HG03469 (cell line): ENCODE data around the gene CDC25A.
"Not testable (repeated sequence)": the region's sequence is repeated elsewhere in the genome, so short reads cannot be mapped to it uniquely, and the experiment has no call there.

Experiments
- ATAC-seq: cut with Tn5 transposase; IDR thresholded peaks from one replicate; pipeline ENCODE4 v1.9.1; 2021; ENCODE audit warnings: mild to moderate bottlenecking, moderate library complexity, moderate number of reproducible peaks; ENCODE audit not compliant: unreplicated experiment

CDC25A gene

GRCh38 chr3:48188266-48189201 is at the start of gene CDC25A:
Gene CDC25A (minus strand): TSS chr3:48188417. CDS start chr3:48187947, 470 bp downstream.
- peak; percentile 84 for ATAC-seq

GRCh38 chr3:48236531-48236930 is 48.3 kb upstream of the CDC25A start:
- ATAC-seq, result no peak

GRCh38 chr3:48233542-48233941 is 45.3 kb upstream of the CDC25A start:
- no peak for ATAC-seq

GRCh38 chr3:48232734-48233133 is 44.5 kb upstream of the CDC25A start:
- no peak for ATAC-seq

- no peak for ATAC-seq
Measured at GRCh38 chr3:48232232-48232631, 44.0 kb upstream of the CDC25A start.

- no peak for ATAC-seq
Measured at GRCh38 chr3:48226939-48227338, 38.7 kb upstream of the CDC25A start.

GRCh38 chr3:48225587-48225986 is 37.4 kb upstream of the CDC25A start:
- ATAC-seq, result no peak

GRCh38 chr3:48222616-48223513 is 34.6 kb upstream of the CDC25A start, which contains the start of gene CAMP:
Gene CAMP (plus strand): TSS chr3:48223495. CDS start chr3:48223512, 17 bp downstream.
- no peak for ATAC-seq

GRCh38 chr3:48220746-48221145 is 32.5 kb upstream of the CDC25A start:
- ATAC-seq, result no peak

GRCh38 chr3:48219543-48219942 is 31.3 kb upstream of the CDC25A start:
- ATAC-seq, result no peak

- ATAC-seq, result no peak
Measured at GRCh38 chr3:48218537-48218936, 30.3 kb upstream of the CDC25A start.

- ATAC-seq, result no peak
Measured at GRCh38 chr3:48217449-48217848, 29.2 kb upstream of the CDC25A start.

- no peak for ATAC-seq
Measured at GRCh38 chr3:48215876-48216275, 27.7 kb upstream of the CDC25A start.

GRCh38 chr3:48215466-48215865 is 27.2 kb upstream of the CDC25A start:
- ATAC-seq, result no peak

- ATAC-seq, result no peak
Measured at GRCh38 chr3:48215019-48215418, 26.8 kb upstream of the CDC25A start.

GRCh38 chr3:48214225-48214624 is 26.0 kb upstream of the CDC25A start:
- ATAC-seq, result no peak

GRCh38 chr3:48211776-48212175 is 23.6 kb upstream of the CDC25A start:
- not testable (repeated sequence) for ATAC-seq

GRCh38 chr3:48210534-48210933 is 22.3 kb upstream of the CDC25A start:
- ATAC-seq, result not testable (repeated sequence)

- ATAC-seq, result no peak
Measured at GRCh38 chr3:48209445-48209844, 21.2 kb upstream of the CDC25A start.

GRCh38 chr3:48208076-48208475 is 19.9 kb upstream of the CDC25A start:
- ATAC-seq, result no peak

- no peak for ATAC-seq
Measured at GRCh38 chr3:48202632-48203031, 14.4 kb upstream of the CDC25A start.
